ENCODE results near the gene SPACA6. TPM values are rescaled to one million over a fixed set of nuclear protein-coding genes. Genes with fewer than 3 reads are reported as not detected.

SPACA6 gene
- total and polyA plus RNA-seq, 9 of the 15 experiments (the other 6 are each of a cell fraction or from before 2014, with no cell fraction given) = 1.3 to 17.3 (median 6.2) TPM

- TF ChIP-seq, protein P1, sequence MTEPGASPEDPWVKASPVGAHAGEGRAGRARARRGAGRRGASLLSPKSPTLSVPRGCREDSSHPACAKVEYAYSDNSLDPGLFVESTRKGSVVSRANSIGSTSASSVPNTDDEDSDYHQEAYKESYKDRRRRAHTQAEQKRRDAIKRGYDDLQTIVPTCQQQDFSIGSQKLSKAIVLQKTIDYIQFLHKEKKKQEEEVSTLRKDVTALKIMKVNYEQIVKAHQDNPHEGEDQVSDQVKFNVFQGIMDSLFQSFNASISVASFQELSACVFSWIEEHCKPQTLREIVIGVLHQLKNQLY (CRISPR knock-in tag; conservative IDR thresholded peaks at IDR 0.05) = no peak
- TF ChIP-seq, protein P2, sequence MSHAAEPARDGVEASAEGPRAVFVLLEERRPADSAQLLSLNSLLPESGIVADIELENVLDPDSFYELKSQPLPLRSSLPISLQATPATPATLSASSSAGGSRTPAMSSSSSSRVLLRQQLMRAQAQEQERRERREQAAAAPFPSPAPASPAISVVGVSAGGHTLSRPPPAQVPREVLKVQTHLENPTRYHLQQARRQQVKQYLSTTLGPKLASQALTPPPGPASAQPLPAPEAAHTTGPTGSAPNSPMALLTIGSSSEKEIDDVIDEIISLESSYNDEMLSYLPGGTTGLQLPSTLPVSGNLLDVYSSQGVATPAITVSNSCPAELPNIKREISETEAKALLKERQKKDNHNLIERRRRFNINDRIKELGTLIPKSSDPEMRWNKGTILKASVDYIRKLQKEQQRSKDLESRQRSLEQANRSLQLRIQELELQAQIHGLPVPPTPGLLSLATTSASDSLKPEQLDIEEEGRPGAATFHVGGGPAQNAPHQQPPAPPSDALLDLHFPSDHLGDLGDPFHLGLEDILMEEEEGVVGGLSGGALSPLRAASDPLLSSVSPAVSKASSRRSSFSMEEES (CRISPR knock-in tag; IDR thresholded peaks at IDR 0.05) = peak; percentile 79
- TF ChIP-seq BHLHE40 (IDR thresholded peaks at IDR 0.05; ENCODE audit: low read length) = no peak
Observed at GRCh38 chr19:51699170-51699569, 6.0 kb downstream of the SPACA6 start (continued).

DNA sequence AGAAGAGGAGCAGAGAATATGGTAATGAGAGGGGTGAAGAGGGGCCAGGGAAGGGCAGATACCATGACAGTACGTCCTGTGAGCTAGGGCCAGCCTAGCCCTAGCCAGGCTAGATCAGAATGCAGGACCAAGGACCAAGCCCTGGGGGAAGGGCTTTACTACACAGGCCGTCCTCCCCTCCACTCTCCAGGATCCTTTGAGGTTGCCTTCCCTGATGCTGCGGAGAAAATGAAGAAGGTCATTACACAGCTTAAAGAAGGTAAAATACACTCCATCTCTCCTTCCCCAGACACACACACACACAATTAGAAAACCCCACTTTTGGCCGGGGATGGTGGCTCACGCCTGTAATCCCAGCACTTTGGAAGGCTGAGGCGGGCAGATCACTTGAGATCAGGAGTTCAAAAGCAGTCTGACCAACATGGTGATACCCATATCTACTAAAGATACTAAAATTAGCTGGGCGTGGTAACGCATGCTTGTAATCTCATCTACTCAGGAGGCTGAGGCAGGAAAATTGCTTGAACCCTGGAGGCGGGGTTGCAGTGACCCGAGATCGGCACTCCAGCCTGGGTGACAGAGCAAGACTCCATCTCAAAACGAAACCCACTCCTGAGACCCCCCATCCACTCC, 8.5 kb downstream of the SPACA6 start:
- H3K4me2 ChIP-seq (ENCODE audit: insufficient read depth, low read length) = peak overlapping the region; percentile 87
- no peaks in the 10 kb centered on the region for H3K9me3 ChIP-seq (replicated peaks; ENCODE audit: control insufficient read depth, insufficient read depth, low read depth, low read length)
- WGBS (ENCODE audit: insufficient coverage, low coverage, missing lambda C conversion rate) = 3% methylated on average over 11 of the region's 12 CpGs
- peaks cover 22% of the 10 kb centered on the region for H3K79me2 ChIP-seq (ENCODE audit: control insufficient read depth, insufficient read depth, low read length)
- peak overlapping the region; percentile 74 for H3K4me3 ChIP-seq
- H4K20me1 ChIP-seq (replicated peaks; ENCODE audit: control insufficient read depth, insufficient read depth, low read length) = no peaks in the 10 kb centered on the region
- BruUV-seq (replicated peaks) = no TSS peak
- CTCF ChIA-PET (ENCODE audit: low intra/inter-chr PET ratio) = no interaction called here
- H3K4me1 ChIP-seq (replicated peaks in 1 of 2; ENCODE audit: control insufficient read depth in 2 of 2, insufficient read depth in 2 of 2, low read length in 2 of 2) = peaks cover 34 to 40% of the 10 kb centered on the region in 2 experiments
- no peaks in the 10 kb centered on the region for H3K27me3 ChIP-seq (ENCODE audit: control insufficient read depth in 2 of 2, insufficient read depth in 2 of 2, low read length in 2 of 2)
- FAIRE-seq (no peak), DNase-seq (ENCODE audit: extremely low read depth in 1 of 4, low spot score in 3 of 4) (peak in 2 of 4 experiments; percentile 48 to 89), ATAC-seq (peak; percentile 18)
- POLR2A ChIA-PET = interaction anchor here (0.6 to 1.0 kb wide), 2 partner anchors 13 to 152 kb away, joined by 4 read pairs; no protein-coding TSS in a partner anchor
- H3K9ac ChIP-seq (ENCODE audit: insufficient read depth in 1 of 2, low read depth in 2 of 2, low read length in 2 of 2) = peak overlapping the region; percentile 50 to 75; a peak in 3 of 4 replicates
- peak overlapping the region; percentile 83 for H3K27ac ChIP-seq (ENCODE audit: extremely low read depth, low read depth, low read length)
- H3K9me1 ChIP-seq (ENCODE audit: control insufficient read depth, insufficient read depth, low read length) = no peaks in the 10 kb centered on the region
- intact Hi-C loops (cut with micrococcal nuclease) (loop anchor here (5.0 kb wide), 2 partner anchors 76 to 96 kb away; partner anchors contain the start of gene FPR3), in situ Hi-C loops (cut with MboI) (no loop called here)
- peaks cover 56% of the 10 kb centered on the region for H3K36me3 ChIP-seq (ENCODE audit: control insufficient read depth, insufficient read depth, low read length)
- H2AFZ ChIP-seq (ENCODE audit: low read depth, low read length) = peak overlapping the region; percentile 83
- TF ChIP-seq ZNF717 (CRISPR knock-in tag; IDR thresholded peaks at IDR 0.05) (no peak), MAZ (CRISPR knock-in tag; conservative IDR thresholded peaks at IDR 0.05 in 1 of 2, IDR thresholded peaks at IDR 0.05 in 1 of 2) (no peak), TOE1 (IDR thresholded peaks at IDR 0.05; ENCODE audit: borderline replicate concordance) (peak; percentile 60), TOE1 (CRISPR knock-in tag; IDR thresholded peaks at IDR 0.05; ENCODE audit: borderline replicate concordance, low read depth) (no peak), PCBP1 (IDR thresholded peaks at IDR 0.05; ENCODE audit: low read depth, low read length, poor library complexity, severe bottlenecking) (no peak), SMARCA4 (IDR thresholded peaks at IDR 0.05) (peak; percentile 57), TAL1 (IDR thresholded peaks at IDR 0.05) (peak; percentile 61; the same call in 1 of the 2 replicates), STAT5A (IDR thresholded peaks at IDR 0.05; ENCODE audit: borderline replicate concordance, low read length) (0 out of 2 replicates have a peak, but pooled peaks have one; percentile 8), MEF2D (tag; conservative IDR thresholded peaks at IDR 0.05; ENCODE audit: low read depth) (peak; percentile 64), CXXC5 (CRISPR knock-in tag; IDR thresholded peaks at IDR 0.05) (peak; percentile 49), E2F3 (CRISPR knock-in tag; IDR thresholded peaks at IDR 0.05) (0 out of 2 replicates have a peak, but pooled peaks have one; percentile 12)
- TF ChIP-seq, protein P3, sequence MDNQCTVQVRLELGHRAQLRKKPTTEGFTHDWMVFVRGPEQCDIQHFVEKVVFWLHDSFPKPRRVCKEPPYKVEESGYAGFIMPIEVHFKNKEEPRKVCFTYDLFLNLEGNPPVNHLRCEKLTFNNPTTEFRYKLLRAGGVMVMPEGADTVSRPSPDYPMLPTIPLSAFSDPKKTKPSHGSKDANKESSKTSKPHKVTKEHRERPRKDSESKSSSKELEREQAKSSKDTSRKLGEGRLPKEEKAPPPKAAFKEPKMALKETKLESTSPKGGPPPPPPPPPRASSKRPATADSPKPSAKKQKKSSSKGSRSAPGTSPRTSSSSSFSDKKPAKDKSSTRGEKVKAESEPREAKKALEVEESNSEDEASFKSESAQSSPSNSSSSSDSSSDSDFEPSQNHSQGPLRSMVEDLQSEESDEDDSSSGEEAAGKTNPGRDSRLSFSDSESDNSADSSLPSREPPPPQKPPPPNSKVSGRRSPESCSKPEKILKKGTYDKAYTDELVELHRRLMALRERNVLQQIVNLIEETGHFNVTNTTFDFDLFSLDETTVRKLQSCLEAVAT (IDR thresholded peaks at IDR 0.05) = no peak
